CD4-positive, alpha-beta T cell treated with Interleukin-4 for 1 hour (primary cell): ENCODE measurements around the gene KATNIP.
A peak's percentile ranks its signal among the peaks of the same experiment; 100 is the strongest.
"Not testable (repeated sequence)": the region's sequence is repeated elsewhere in the genome, so short reads cannot be mapped to it uniquely, and the experiment has no call there.

ENCODE experiments used
- DNase-seq, 2 donors: peaks; one replicate each; pipeline ENCODE4 v3.0.0-alpha.2; 2020 to 2022

The KATNIP gene

DNA sequence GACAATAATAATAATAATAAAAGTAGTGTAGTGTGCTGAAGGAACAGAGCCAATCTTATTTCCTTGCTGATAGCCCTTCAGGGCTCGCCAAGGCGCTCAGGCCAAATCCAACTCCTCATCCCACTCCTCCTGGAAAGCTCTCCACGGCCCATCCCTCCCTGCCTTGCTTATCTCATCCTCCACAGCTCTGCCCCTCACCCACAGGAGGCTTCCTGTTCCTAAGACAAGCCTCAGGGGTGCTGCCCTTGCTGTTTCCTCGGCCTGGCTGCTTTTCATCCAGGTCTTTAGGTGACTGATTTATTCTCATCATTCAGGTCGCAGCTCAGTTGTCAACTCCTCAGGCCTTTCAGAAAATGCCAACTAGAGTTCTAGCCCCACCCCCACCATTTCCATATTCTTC lies 11.4 kb upstream of the KATNIP start:
- DNase-seq = no peak

DNA sequence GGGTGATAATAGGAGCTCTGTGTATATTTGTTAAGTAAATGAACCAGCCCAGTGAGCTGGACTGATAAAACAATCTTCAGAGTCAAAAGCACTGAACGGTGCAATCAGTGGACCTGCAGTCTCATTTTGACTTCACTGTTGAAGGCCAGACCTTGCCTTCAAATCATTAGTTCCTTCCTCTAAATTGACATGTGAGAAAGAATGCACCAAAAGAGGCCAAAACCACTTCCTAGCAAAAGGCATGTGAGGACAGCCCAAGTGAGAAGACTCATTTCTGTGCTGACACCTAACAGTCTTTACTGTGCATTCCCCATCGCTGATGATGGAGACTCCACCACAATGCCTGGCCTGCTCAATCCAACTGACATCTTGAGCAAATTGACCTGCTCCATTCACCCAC lies 10.8 kb upstream of the KATNIP start:
- DNase-seq = no peak

DNA sequence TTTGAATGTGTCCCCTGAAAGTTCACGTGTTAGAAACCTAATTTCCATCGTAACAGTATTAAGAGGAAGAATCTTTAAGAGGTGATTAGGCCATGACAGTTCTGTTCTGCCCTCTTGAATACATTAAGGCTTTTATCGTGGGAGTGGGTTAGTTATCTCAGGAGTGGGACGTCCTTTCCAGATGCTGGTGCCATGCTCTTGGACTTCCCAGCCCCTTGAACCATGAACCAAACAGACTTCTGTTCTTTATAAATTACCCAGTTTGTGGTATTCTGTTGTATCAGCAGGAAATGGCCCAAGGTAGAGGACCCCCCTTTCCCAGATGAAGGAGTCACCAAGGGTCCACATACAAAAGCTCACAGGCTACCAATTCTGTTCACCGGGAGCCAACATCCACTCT lies 10.3 kb upstream of the KATNIP start:
- no peak for DNase-seq

DNA sequence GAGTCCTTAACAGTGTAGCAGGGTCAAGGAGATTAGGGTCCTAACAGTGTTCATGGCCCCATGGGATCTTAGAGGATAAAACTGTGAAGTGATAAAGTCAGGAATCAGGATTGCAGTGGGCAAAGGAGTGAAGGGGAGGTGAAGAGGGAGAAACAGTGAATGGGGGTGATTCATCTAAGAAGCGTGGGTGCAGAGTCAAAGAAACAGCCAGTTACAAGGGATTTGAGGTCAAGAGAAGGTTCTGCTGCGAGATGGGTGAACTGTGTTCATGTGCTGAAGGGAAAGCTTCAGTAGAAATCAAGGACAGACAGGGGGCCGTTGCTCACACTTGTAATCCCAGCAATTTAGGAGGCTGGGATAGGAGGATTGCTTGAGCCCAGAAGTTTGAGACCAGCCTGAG lies 6.1 kb upstream of the KATNIP start:
- no peak for DNase-seq

DNA sequence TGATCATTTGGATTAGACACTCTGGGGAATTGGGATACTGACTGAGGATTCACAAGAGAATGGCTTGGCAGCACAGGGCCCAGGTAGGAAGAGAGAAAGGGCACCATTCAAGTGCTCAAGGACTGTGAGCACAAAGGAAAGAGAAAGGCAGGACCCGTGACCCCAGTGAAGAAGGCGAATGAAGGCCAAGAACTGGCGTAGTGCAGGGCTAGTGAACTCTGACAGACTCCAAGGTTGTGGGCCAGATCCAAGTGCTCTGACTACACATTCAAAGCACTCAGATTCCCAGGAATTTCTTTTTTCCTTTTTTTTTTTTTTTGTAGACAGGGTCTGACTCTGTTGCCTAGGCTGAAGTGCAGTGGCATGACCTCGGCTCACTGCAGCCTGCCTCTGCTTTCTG lies 5.3 kb upstream of the KATNIP start:
- no peak for DNase-seq

DNA sequence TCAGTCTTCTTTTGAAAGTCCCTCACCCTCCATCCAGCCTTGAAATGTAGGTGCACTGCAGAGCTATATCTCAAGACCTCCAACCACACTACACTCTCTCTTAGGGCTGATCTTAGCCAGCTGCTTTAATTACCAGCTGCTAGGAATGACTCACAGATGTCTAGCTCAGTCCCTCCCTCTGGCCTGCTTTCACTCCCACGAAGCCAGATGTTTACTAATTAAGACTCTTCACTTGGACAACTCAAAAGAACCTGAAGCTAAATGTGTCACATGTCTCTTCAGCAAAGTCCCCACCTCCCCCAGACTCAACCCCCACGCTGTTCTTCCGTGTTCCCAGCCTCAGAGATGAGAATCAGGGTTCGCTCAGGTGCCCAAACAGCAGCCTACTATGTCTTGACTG lies 2.8 kb upstream of the KATNIP start:
- DNase-seq = no peak

DNA sequence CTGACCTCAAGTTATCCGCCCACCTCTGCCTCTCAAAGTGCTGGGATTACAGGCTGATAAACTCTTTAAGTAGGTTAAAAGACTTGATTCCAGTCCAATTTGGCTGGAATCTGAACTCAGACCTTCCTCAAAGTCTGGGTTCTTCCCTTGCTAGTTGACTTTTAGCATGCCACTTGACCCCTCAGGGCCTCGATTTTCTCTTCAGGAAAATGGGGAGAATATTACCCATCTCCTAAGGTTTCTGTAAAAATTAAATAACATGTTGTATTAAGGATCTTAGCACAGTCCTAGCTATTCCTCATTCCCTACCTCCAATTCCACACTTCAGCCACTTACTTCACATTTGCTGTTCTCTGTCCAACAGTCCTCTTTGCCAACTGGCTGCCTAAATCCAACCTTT lies 2.1 kb upstream of the KATNIP start:
- DNase-seq = no peak

DNA sequence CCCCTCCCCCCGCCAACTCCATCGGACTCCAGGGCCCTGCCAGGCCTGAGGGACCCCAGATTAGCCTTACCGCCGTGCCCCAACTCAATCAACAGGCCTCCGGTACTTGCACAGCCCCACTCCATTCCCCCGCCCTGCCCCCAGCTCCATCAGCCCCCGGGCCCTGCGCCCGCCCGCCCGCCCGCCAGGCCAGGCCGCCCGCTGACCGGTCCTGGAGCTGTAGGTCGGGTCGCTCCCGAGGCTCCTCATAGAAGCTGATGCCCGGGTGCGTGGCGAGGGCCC lies 539 bp upstream of the KATNIP start:
- no peak for DNase-seq

DNA sequence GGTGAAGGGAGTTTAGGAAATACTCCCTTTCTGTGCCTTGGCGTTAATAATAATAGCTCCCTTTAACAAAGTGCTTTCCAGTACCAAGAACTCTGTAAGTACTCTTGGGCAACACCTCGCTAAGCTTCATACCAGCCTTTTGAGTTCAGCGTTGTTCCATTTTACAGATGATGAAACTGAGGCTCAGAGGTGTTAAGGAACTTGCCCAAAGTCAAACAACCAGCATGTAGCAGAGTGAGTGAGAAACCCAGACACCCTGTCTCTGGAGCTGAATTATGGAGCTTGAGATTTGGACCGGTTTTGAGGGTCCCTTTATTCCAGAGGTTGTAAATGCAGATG lies 607 bp downstream of the KATNIP start:
- DNase-seq = no peak

DNA sequence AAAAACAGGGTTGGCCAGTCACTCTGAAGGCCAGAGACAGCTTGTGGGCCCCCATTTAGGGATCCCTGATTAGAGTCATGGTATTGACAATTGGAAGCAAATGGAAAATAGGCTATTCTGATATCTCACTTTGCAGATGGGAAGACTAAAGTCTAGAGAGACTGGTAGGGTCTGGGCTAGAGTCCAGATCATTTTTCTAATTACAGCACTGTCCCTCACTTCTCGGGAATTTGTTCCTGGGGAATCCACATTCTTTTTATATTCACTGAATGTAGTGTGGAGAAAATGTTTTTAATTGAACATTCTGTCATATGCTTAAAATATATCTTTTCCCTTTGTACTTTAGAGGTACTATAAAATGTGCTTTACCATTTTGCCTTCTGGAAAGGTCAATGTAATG lies 1.1 kb downstream of the KATNIP start:
- no peak for DNase-seq

DNA sequence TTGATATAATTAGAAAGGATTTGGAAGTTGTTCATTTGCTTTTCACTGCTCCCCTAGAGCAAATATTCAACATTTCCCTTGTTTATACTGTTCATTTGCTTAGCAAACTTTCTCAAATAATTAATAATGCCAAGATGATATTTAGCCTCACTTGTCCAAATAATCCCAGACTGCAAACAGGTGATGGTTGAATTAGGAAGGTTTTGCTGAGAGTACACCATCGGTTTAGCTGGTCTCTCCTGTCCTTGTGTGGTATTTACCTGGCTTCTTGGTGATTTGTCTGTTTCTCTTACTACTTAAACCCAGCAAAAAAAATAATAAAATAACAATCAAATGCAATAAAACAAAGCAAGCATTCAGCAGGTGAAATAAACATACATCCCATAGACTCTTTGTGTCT lies 6.5 kb downstream of the KATNIP start:
- no peak for DNase-seq

DNA sequence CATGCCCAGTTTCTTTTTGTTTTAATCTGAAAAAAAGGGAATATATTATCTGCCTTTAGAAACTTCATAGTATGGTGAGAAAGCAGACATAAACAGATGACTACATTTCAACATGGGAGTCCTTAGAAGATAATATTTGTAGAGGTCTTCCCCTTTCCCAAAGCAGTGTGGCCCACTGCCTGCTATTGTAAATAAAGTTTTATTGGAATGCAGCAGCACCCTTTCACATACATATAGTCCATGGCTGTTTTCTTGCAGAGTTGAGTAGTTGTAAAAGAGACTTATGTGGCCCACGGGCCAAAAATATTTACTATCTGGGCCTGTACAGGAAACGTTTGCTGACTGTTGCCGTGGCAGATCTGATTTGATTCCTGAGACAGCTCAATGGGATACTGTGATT lies 8.5 kb downstream of the KATNIP start:
- DNase-seq = no peak

DNA sequence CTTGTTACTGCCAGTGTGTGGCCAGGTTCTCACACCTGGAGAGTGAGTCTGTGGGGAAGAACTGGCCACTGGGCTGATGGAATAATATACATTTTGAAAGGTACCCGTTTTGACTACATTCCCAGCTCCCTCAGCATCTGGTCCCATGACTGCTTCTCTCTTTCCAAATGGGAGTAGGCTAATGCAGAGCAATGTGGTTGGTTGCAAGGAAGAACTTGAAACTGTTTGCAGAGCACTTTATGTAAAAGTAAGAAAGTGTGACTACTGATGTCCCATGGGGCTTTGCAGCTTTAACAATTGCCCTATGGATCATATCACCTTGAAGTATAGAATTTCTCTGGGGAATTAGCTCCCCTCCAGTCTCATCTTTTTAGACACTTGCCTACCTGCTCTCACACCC lies 9.0 kb downstream of the KATNIP start:
- DNase-seq = no peak

DNA sequence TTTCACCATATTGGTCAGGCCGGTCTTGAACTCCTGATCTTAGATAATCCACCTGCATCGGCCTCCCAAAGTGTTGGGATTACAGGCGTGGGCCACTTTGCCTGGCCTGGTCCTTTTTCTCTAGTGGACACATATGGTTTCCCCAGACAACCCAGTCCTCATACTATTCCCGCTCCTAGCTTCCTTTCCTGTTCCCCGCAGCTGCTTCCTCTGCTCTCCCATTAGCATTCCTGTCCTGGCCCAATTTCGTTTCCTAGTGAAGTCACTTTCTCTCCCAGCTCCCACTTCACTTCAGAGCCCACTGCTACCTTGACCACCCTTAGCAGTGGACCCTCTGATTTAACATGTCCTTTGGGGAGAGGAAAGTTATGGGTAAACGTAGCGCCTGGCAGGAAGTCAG lies 11.3 kb downstream of the KATNIP start:
- no peak for DNase-seq

DNA sequence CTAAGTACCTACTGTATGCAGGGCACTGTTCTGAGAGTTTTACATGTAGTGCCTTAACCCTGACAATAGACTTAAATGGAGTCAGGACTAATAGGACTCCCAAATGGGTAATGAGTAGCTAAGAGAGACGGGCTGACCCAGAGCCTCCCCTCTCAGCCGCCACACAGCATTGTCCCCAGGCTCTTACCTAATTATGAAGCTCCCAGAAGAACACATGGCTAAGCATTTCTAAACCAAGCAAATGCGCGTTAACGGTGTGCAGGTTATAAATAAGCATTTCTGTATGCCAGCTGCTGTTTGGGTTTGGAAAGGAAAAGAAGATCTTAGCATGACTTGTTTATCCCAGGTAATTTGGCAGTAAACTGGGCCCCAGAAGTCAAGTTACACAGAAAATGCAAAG lies 14.3 kb downstream of the KATNIP start:
- no peak for DNase-seq

DNA sequence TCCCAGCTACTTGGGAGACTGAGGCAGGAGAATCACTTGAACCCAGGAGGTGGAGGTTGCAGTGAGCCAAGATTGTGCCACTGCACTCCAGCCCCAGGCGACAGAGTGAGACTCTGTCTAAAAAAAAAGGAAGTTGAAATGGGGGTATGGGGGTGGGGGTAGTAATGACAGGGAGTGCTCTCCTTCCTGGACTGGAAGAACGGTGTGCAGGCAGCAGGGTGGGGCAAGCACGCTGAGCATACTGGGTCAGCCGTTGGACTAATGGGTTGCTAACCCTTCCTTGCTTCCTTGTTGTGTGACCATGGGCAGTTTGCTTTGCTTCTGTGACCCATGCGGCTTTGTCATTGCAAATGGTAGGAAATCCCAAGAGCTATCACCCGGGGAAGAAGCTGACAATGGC lies 16.5 kb downstream of the KATNIP start:
- DNase-seq = peak in 1 of 2 donors; percentile 12

DNA sequence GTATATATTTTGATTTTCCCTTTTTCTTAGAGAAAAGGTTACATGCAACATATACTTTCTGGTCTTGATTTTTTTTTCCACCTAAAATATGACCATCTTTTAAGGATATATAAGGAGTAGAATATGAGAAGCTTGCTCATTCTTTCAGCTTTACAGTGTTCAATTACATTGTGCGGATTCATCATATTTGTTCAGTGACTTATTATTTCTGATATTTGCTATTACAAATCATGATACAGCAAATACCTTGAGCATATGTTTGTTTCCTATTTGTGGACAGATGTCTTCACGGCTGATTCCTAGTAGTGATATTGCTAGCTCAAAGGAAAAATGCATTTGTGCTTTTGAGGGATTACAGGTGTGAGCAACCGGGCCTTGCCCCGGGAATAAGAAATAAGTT lies 18.1 kb downstream of the KATNIP start:
- DNase-seq = no peak

DNA sequence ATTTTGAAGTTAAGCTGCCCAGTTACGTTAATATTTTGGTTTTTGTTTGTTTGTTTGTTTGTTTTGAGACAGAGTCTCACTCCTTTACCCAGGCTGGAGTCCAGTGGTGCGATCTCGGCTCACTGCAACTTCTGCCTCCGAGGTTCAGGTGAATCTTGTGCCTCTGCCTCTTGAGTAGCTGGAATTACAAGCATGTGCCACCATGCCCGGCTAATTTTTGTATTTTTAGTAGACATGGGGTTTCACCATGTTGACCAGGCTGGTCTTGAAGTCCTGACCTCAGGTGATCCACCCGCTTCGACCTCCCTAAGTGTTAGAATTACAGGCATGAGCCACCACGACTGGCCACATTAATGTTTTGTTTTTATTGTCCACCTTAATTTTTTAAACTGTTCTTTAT lies 21.0 kb downstream of the KATNIP start:
- not testable (repeated sequence) for DNase-seq

DNA sequence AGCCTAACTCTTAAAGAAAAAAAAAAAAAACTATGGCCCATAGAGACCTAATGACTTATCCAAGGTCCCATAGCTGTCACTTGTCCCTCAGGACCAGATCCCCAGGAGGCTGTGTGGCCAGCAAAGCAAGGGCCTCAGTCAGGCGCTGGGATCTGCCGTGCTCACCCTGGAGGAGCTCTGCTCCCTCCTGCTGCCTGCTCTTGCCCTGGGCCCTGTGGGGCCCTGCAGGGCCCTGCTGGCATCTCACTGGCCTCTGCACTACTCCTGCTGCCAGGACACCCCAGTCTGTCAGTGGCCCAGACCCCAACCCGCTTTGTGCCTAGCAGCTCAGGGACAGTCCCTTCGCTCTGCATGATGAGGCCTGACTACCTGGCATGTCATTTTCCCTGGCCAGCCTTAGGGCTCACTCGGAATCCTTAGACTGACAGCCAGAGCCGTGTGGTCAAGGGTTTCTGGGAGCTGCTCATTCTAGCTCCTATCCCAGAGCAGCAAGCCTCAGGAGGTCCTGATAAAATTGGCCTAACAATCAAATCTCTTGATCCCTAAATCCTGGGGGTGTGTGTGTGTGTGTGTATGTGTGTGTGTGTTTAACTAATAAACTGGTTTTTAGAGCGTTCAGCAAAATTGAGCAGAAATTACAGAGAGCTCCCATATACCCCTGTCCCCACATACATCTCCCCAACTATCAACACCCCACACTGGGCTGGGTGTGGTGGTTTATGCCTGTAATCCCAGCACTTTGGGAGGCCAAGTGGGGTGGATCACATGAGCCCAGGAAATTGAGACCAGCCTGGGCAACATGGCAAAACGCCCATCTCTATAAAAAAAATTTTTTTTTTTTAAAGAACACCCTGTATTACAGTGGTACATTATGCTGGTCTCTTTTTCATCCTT lies 21.7 kb downstream of the KATNIP start:
- DNase-seq = no peak

DNA sequence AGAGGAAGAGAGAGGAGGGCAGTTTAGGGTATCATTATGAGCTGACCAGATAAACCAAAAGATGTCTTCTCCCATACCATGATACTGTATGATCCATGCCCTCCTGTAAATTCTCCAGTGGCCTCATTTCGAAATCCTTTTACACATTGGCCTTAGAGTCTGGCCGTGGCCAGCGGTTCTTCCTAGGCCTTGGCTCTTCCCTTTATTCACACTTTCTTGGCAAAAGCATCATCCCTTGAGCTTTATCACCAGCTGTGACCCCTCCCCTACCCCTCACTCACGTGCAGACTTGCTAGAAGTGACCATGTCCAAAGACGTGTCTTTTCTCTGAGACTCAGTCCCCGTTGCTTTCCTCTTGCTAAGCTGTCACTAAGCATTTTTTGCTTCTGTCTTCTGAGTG lies 22.8 kb downstream of the KATNIP start:
- no peak for DNase-seq

DNA sequence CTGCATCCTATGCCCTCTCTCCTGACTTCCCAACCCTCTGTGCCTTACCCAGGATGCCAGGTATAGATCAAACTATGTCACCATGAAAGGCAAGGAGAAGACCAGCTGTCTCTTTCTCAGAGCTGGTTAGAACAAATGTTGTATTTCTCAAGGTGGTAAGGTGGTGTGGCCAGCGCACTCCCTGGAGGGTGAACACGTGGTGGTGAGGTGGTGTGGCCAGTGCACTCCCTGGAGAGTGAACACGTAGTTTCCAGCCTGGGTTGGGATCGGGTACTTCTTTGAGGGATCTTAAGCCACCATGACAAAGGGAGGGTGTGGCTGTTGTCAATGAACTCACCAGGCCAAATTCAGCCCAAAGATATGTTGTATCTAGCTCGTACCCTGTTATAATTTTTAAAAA lies 26.8 kb downstream of the KATNIP start:
- no peak for DNase-seq

DNA sequence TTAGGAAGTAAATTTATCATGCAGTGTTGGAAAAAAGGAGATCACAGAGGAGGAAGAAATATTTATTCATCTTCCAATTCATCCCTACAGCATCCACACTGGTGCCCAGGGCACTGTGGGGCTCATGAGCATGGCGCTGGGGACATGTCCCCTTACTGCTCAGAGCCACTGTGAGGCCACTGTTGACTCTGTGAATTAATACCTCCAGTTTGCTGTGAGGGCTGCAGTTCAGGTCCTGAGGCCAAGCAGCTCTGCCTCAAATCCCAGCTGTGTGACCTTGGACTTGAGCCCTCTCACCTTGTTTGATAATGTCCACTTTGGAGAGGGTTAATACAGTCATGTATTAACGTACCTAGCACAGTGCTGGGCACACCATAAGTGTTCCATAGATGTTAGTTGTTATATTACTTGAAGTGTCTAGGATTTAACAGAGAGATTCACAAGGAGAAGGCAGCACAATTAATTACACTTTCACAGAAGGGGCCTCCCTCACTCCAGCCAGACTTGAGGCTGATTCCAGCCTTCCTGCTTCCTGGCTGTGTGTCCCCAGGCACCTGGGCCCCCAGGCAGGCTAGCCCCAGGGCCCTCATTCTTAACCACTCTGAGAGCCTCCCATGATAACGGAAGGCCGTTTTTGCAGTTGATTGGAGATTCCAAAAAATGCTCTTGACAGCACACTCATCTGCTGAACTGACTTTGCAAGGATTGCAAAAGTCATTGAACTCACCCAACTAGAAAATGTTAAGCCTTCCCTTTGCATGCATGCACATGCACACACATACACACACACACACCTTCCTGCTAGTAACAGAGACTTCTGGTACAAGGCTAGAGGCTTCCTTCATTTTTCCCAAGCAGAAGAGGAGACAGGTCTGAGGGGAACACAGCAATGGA lies 29.4 kb downstream of the KATNIP start:
- DNase-seq = no peak

DNA sequence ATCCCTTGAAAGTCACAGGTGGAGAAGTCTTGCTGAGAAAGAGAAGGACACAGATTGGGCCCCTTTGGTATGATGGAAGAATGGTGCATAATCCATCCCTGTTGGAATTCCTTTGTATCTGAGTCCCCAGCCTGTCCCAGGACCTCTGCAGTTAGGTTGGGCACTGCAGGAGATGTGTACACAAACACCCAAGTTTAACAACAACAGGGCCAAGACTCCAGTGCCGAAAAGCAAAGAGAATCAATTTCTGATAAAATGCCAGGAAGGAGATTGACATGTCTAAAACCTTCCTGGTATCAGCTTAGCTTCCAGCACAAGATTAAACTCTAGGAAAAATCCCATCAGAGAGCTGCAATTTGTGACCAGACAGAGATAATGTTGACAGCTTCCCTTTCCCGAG lies 32.9 kb downstream of the KATNIP start:
- DNase-seq = no peak

DNA sequence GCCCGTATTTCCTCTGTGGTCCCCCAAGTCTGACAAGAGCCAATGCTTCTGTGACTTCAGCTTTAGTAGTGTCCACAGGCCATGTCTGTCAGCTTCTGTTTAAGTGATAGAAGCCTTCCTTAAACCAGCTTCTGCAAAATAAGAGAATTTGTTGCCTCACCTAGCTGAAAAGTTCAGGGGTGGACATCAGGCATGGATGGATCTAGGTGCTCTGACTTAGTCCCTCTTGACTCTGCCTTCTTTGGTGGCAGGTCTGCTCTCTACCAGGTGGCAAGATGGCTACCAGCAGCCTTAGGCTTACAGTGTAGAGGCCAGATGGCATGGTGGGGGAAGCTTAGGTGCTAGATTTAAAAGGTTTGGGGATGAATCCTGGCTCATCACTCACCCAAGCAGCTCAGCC lies 33.7 kb downstream of the KATNIP start:
- no peak for DNase-seq

DNA sequence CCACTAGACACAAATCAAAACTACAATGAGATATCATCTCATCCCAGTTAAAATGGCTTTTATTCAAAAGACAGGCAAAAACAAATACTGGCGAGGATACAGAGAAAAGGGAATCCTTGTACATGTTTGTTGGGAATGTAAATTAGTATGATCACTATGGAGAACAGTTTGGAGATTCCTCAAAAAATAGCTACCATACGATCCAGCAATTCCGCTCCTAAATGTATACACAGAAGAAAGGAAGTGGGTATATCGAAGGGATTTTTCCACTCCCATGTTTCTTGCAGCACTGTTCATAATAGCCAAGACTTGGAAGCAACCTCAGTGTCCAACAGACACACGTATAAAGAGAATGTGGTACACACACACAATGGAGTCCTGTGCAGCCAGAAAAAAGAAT lies 35.3 kb downstream of the KATNIP start:
- DNase-seq = no peak
